Stimulated activated naive CD4-positive, alpha-beta T cell treated with Interleukin-2 at 50 U/mL for 16 hours (primary cell): Measurements from ENCODE around the gene TAMALIN.

Experiments
- DNase-seq: peaks from one replicate; lab custom pipeline; 2025; lab: John Stamatoyannopoulos, UW

TAMALIN gene

GRCh38 chr12:52037248-52037861 is 30.6 kb downstream of the TAMALIN start:
- DNase-seq: no peak

GRCh38 chr12:52038447-52038846 is 31.7 kb downstream of the TAMALIN start:
- DNase-seq: no peak

GRCh38 chr12:52041035-52041434 is 34.3 kb downstream of the TAMALIN start:
- DNase-seq: no peak

GRCh38 chr12:52041695-52042123 is 35.0 kb downstream of the TAMALIN start:
- DNase-seq: peak; percentile 18

GRCh38 chr12:52042706-52043385 is 36.1 kb downstream of the TAMALIN start:
- no peak for DNase-seq

- DNase-seq: no peak
Measured at GRCh38 chr12:52043386-52044212, 36.9 kb downstream of the TAMALIN start.

GRCh38 chr12:52044292-52044983 is 37.7 kb downstream of the TAMALIN start:
- DNase-seq: no peak

GRCh38 chr12:52045794-52046199 is 39.1 kb downstream of the TAMALIN start:
- no peak for DNase-seq

- no peak for DNase-seq
Measured at GRCh38 chr12:52046859-52047258, 40.1 kb downstream of the TAMALIN start.

- DNase-seq: no peak
Measured at GRCh38 chr12:52049286-52049685, 42.5 kb downstream of the TAMALIN start.

- DNase-seq: no peak
Measured at GRCh38 chr12:52049688-52050087, 42.9 kb downstream of the TAMALIN start.

GRCh38 chr12:52050116-52050757 is 43.5 kb downstream of the TAMALIN start:
- DNase-seq: peak; percentile 31

- peak; percentile 98 for DNase-seq
Measured at GRCh38 chr12:52050758-52051541, 44.2 kb downstream of the TAMALIN start, which contains the start of gene NR4A1. Gene NR4A1 (plus strand): TSS chr12:52051442. CDS start chr12:52054329, 2,887 bp downstream.

- no peak for DNase-seq
Measured at GRCh38 chr12:52052468-52053186, 45.9 kb downstream of the TAMALIN start.

- no peak for DNase-seq
Measured at GRCh38 chr12:52053536-52054209, 46.9 kb downstream of the TAMALIN start.

GRCh38 chr12:52054231-52054832 is 47.6 kb downstream of the TAMALIN start:
- DNase-seq: no peak

- DNase-seq: no peak
Measured at GRCh38 chr12:52054833-52055730, 48.3 kb downstream of the TAMALIN start.
